Endothelial cell (in vitro differentiated cells): ENCODE measurements around the gene FAM13C. TPM values are rescaled to one million over a fixed set of nuclear protein-coding genes. Genes with fewer than 3 reads are reported as not detected.

ENCODE experiments used
- DNase-seq: peaks from one replicate; pipeline ENCODE4 v3.0.0; 2021; ENCODE audit warnings: low spot score
- H3K27ac Mint-ChIP-seq: one replicate; pipeline ENCODE4 v1.8.0; 2021; ENCODE audit warnings: mixed read lengths, inconsistent platforms; ENCODE audit not compliant: unreplicated experiment
- H3K27me3 Mint-ChIP-seq: one replicate; pipeline ENCODE4 v1.8.0; 2021; ENCODE audit warnings: mild to moderate bottlenecking, moderate library complexity, mixed read lengths, inconsistent platforms; ENCODE audit not compliant: unreplicated experiment
- H3K36me3 Mint-ChIP-seq: one replicate; pipeline ENCODE4 v1.8.0; 2021; ENCODE audit warnings: mild to moderate bottlenecking, low read depth, mixed read lengths, inconsistent platforms; ENCODE audit not compliant: unreplicated experiment
- H3K4me1 Mint-ChIP-seq: one replicate; pipeline ENCODE4 v1.8.0; 2021; ENCODE audit warnings: mild to moderate bottlenecking, mixed read lengths, inconsistent platforms; ENCODE audit not compliant: unreplicated experiment
- H3K4me3 Mint-ChIP-seq: one replicate; pipeline ENCODE4 v1.8.0; 2021; ENCODE audit warnings: mild to moderate bottlenecking, mixed read lengths, inconsistent platforms; ENCODE audit not compliant: unreplicated experiment
- H3K9me3 Mint-ChIP-seq: one replicate; pipeline ENCODE4 v1.8.0; 2021; ENCODE audit warnings: mixed read lengths, inconsistent platforms; ENCODE audit not compliant: unreplicated experiment
- total RNA-seq: library from RNA; stranded (reverse); fragmentation: NEBNext Ultra II Directional; extraction: Animal tissue kit (Norgen Biotek cat#: 25700); gene quantifications from one replicate; pipeline ENCODE4 v1.2.1, GENCODE V29; 2021; ENCODE audit not compliant: unreplicated experiment
- TF ChIP-seq, protein P1 (sequence below): fragments of 200-600 bp; sonication (generic); IDR thresholded peaks from one replicate; pipeline ENCODE4 v1.5.0; 2021; ENCODE audit warnings: antibody characterized with exemption; ENCODE audit not compliant: unreplicated experiment

The FAM13C gene
- total RNA-seq, 1 donor from 2014 or later = 57.9 TPM

DNA sequence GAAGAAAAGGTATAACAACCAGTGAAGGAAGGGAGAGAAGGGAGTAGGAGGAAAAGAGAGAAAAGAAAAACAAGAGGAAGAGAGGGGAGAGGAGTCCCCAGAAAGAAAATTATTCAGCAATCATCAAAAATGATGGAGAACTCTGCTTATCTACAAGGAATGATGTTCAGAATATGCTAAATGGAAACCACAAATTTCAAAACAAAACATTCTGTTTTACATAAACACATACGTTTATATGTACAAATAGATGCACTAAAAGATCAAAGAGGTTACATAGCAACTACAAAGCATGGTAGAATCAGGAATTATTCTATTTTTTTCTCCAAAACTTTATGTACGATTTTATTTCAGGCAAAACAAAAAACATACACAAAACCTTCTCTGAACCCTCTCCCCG lies 91.9 kb downstream of the FAM13C start:
- Mint-ChIP-seq H3K4me3 (no peak overlapping the region), H3K27me3 (no peaks in the 10 kb centered on the region), H3K27ac (no peak overlapping the region), H3K36me3 (peaks cover 31% of the 10 kb centered on the region), H3K9me3 (no peaks in the 10 kb centered on the region), H3K4me1 (peaks cover 21% of the 10 kb centered on the region)
- TF ChIP-seq, protein P1, sequence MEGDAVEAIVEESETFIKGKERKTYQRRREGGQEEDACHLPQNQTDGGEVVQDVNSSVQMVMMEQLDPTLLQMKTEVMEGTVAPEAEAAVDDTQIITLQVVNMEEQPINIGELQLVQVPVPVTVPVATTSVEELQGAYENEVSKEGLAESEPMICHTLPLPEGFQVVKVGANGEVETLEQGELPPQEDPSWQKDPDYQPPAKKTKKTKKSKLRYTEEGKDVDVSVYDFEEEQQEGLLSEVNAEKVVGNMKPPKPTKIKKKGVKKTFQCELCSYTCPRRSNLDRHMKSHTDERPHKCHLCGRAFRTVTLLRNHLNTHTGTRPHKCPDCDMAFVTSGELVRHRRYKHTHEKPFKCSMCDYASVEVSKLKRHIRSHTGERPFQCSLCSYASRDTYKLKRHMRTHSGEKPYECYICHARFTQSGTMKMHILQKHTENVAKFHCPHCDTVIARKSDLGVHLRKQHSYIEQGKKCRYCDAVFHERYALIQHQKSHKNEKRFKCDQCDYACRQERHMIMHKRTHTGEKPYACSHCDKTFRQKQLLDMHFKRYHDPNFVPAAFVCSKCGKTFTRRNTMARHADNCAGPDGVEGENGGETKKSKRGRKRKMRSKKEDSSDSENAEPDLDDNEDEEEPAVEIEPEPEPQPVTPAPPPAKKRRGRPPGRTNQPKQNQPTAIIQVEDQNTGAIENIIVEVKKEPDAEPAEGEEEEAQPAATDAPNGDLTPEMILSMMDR = no peak
- DNase-seq = no peak

DNA sequence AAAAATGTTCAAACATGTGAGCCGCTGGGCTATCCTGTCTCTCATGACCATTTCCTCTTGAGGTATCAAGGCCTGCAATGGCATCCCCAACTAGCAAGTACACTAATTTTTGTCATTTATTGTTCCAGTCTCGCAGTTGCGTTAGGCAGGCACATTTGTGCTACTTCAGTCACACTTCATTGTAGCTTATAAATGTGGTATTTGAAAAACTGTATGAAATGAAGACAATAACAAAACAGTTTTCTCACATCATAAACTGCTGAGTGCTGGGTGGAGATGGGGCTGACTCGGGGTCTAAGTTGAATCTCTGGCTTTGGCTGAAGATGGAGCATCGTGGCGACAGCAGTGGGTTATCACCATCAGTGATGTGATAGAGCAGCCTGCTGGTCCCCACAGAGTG lies 92.7 kb downstream of the FAM13C start:
- no peak for DNase-seq
- Mint-ChIP-seq H3K4me3 (no peak overlapping the region), H3K4me1 (peaks cover 24% of the 10 kb centered on the region), H3K27ac (no peak overlapping the region), H3K36me3 (peaks cover 32% of the 10 kb centered on the region), H3K9me3 (no peaks in the 10 kb centered on the region), H3K27me3 (no peaks in the 10 kb centered on the region)
- TF ChIP-seq, protein P1 = no peak

DNA sequence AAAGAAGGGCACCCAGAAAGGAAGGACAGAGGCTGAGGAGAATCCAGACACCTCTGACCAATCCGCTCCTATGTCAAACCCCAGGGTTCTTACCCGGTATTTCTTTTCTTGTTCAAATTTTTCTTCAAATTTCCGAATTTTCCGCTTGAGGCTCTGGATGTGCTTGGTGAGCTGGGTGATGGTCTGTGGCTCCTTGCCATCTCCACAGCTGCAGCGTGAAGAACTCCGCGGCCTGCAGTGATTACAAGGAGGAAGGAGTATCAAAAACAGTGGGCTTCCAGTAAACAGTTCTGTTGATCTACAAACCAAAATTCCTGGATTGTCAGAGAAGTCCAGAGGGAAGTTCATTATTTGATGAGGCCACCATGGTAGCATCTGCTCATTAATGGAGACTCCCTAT lies 93.9 kb downstream of the FAM13C start:
- peaks cover 38% of the 10 kb centered on the region for H3K36me3 Mint-ChIP-seq
- no peak for DNase-seq
- H3K4me3 Mint-ChIP-seq = no peak overlapping the region
- H3K4me1 Mint-ChIP-seq = peaks cover 24% of the 10 kb centered on the region
- H3K9me3 Mint-ChIP-seq = no peaks in the 10 kb centered on the region
- TF ChIP-seq, protein P1 = no peak
- no peak overlapping the region for H3K27ac Mint-ChIP-seq
- H3K27me3 Mint-ChIP-seq = no peaks in the 10 kb centered on the region

DNA sequence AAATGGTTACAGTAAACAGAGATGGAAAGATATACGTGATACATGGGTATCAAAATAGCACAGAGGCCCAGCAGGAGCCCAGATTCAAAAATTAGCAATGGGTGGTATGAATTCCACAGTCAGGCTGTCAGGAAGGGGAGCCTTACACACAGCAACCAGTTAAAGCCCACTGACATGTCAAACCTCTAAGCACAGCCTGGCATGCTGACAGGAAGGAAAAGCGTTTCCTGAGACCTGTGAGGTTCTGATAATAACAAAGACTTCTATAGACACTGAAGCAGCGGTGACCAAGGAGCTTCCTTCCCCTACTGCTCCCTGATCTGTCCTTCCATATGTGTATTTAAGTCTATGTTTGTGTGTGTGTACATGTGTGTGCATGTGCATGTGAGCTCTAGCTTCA lies 96.0 kb downstream of the FAM13C start:
- no peak overlapping the region for H3K4me3 Mint-ChIP-seq
- peak; percentile 22 for DNase-seq
- H3K9me3 Mint-ChIP-seq = no peaks in the 10 kb centered on the region
- H3K36me3 Mint-ChIP-seq = peaks cover 42% of the 10 kb centered on the region
- no peak overlapping the region for H3K27ac Mint-ChIP-seq
- H3K4me1 Mint-ChIP-seq = peaks cover 24% of the 10 kb centered on the region
- TF ChIP-seq, protein P1 = no peak
- no peaks in the 10 kb centered on the region for H3K27me3 Mint-ChIP-seq

DNA sequence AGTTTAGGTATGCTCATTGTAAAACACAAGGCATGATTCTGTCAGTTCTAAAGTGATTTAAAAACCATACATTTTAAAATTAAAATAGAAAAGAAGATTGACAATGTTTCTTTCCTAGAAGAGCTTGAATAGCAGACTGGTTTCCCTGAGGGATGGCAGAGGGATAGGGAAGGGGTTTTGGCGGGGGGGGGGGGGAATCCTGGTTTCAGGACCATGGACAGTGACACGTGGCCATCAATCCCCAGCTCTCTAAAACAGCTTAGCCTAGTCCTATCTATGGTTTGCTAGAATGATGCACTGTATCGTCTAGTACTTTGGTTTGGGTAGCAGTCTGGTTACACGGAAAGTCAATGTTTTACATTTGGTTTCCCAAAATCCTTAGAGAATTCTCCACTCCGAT lies 97.2 kb downstream of the FAM13C start:
- Mint-ChIP-seq H3K27ac (no peak overlapping the region), H3K27me3 (no peaks in the 10 kb centered on the region), H3K4me1 (peaks cover 24% of the 10 kb centered on the region), H3K9me3 (no peaks in the 10 kb centered on the region), H3K36me3 (peaks cover 45% of the 10 kb centered on the region), H3K4me3 (no peak overlapping the region)
- no peak for DNase-seq
- TF ChIP-seq, protein P1 = no peak
